ENCODE data around the gene GRM8.
"Not testable (repeated sequence)": the region's sequence is repeated elsewhere in the genome, so short reads cannot be mapped to it uniquely, and the experiment has no call there.

The GRM8 gene

GRCh38 chr7:126876536-126876935 is 376.2 kb downstream of the GRM8 start:
- DNase-seq; in situ Hi-C loops (cut with MboI; ENCODE audit: low pct_unique_long_range_greater_than_20kb, low sequenced_read_pairs): not testable (repeated sequence)

DNA sequence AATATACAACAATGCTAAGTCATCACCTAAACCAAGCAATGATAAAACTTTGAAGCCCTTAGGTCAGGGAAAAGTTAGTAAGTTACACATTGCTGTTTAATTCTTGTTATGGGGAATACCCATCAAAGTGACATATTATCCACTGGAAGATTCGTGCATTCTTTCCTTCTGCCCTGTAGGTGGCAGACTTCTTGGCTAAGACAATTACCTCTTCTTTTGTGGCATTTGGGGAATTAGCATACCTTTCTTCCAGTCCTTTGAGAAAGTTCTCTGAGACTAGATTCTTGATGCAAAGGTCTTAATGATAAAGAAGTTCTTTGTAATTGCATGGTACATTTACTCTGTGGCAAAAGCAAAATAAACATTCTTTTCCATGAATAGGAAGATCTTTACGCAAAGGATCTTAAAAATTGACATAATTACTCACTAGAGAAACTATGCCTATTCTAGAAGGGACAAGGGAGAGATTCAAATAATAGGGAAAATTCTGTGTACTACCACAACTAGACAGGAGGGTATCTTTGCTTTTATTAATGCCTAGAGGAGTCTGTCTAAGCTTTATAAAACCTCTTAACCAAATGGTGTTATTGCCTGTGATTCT is 395.9 kb downstream of the GRM8 start:
- peak; percentile 8 for DNase-seq
- in situ Hi-C loops (cut with MboI; ENCODE audit: low pct_unique_long_range_greater_than_20kb, low sequenced_read_pairs) = no loop called here

GRCh38 chr7:126845331-126845730 is 407.4 kb downstream of the GRM8 start:
- in situ Hi-C loops (cut with MboI; ENCODE audit: low pct_unique_long_range_greater_than_20kb, low sequenced_read_pairs) = no loop called here
- DNase-seq = no peak

- in situ Hi-C loops (cut with MboI; ENCODE audit: low pct_unique_long_range_greater_than_20kb, low sequenced_read_pairs) = no loop called here
Observed at GRCh38 chr7:126843883-126844282, 408.9 kb downstream of the GRM8 start.

GRCh38 chr7:126843336-126843735 is 409.4 kb downstream of the GRM8 start:
- DNase-seq = no peak
- in situ Hi-C loops (cut with MboI; ENCODE audit: low pct_unique_long_range_greater_than_20kb, low sequenced_read_pairs) = no loop called here

More at GRCh38 chr7:126843883-126844282, 408.9 kb downstream of the GRM8 start:
- no peak for DNase-seq

- DNase-seq = no peak
- in situ Hi-C loops (cut with MboI; ENCODE audit: low pct_unique_long_range_greater_than_20kb, low sequenced_read_pairs) = no loop called here
Observed at GRCh38 chr7:126842451-126842850, 410.3 kb downstream of the GRM8 start.

DNA sequence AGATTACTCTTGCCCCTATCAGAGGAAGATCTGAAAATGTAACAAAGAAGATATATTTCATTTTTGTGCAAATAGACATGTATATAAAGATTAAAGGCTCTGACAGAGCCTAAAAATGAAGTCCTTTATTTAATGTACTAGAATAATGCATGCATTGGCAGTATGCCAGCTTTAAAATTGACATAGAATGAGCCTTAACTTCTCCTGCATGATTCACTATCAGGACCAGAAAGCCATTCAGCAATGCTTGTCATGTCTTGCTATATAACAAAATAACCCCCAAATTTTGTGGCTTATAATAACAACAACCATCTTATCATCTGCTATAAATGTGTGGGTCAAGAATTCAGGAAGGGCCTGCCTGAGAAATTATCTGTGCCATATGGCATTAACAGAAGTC is 411.9 kb downstream of the GRM8 start:
- DNase-seq = no peak
- in situ Hi-C loops (cut with MboI; ENCODE audit: low pct_unique_long_range_greater_than_20kb, low sequenced_read_pairs) = no loop called here

GRCh38 chr7:126839624-126840023 is 413.1 kb downstream of the GRM8 start:
- in situ Hi-C loops (cut with MboI; ENCODE audit: low pct_unique_long_range_greater_than_20kb, low sequenced_read_pairs) = no loop called here
- DNase-seq = no peak

GRCh38 chr7:126838194-126838593 is 414.5 kb downstream of the GRM8 start:
- in situ Hi-C loops (cut with MboI; ENCODE audit: low pct_unique_long_range_greater_than_20kb, low sequenced_read_pairs) = no loop called here

DNA sequence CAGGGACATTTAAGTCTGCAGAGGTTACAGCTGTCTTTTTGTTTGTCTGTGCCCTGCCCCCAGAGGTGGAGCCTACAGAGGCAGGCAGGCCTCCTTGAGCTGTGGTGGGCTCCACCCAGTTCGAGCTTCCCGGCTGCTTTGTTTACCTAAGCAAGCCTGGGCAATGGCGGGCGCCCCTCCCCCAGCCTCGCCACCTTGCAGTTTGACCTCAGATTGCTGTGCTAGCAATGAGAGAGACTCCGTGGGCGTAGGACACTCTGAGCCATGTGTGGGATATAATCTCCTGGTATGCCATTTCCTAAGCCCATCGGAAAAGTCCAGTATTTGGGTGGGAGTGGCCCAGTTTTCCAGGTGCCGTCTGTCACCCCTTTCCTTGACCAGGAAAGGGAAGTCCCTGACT is 421.5 kb downstream of the GRM8 start:
- in situ Hi-C loops (cut with MboI; ENCODE audit: low pct_unique_long_range_greater_than_20kb, low sequenced_read_pairs); DNase-seq: not testable (repeated sequence)

More at GRCh38 chr7:126838194-126838593, 414.5 kb downstream of the GRM8 start:
- DNase-seq = no peak

DNA sequence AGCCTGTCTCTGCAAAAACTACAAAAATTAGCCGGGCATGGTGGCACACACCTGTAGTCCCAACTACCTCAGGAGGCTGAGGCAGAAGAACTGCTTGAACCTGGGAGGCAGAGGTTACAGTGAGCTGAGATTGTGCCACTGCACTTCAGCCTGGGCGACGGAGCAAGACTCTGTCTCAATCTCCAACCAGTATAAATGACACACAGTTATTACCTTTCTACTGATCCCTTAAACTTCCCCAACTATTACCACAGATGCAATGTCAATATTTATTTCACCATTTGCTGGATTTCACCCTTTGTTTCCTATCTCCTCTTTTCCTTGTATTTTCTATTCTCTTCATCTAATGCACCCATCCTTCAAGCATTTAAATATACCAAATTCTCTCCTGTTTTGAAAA is 431.8 kb downstream of the GRM8 start:
- no peak for DNase-seq
- in situ Hi-C loops (cut with MboI; ENCODE audit: low pct_unique_long_range_greater_than_20kb, low sequenced_read_pairs) = no loop called here

- in situ Hi-C loops (cut with MboI; ENCODE audit: low pct_unique_long_range_greater_than_20kb, low sequenced_read_pairs) = no loop called here
- DNase-seq = no peak
Observed at GRCh38 chr7:126819197-126819484, 433.6 kb downstream of the GRM8 start.

DNA sequence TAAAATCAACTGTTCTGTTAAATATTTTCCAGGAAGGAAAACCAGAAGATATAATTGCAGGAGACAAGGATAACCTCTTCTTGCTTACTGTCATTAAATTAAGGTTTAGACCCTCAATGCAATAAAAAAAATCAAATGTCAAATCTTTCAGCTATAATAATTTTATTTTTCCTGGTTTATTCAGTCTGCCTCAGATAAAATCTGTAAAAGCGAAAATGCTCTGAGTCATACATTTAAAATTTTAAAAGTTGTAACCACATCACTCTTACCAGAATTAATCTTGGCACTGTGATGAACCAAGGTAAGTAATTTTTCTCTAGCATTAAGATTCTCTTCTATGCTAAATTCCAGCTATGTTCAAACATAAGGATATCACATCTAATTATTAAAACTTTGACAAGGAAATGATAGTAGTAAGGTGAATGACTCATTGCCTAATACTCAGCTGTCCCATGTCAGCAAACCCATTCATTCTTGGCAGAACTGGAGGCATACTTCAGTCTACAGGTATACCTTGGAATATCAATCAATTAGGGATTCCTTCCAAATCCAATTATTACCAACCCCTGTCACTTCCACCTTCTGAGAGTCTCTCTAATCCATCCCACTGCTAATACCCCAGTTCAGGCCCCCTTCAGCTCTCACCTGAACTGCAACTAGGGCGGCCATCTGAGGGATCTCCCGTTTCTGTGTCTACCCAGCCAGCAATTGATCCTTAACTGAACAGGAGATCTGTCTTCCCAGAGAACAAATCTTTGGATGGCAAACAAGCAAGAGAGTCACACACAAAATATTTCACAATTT is 434.1 kb downstream of the GRM8 start:
- no peak for DNase-seq
- in situ Hi-C loops (cut with MboI; ENCODE audit: low pct_unique_long_range_greater_than_20kb, low sequenced_read_pairs) = no loop called here

DNA sequence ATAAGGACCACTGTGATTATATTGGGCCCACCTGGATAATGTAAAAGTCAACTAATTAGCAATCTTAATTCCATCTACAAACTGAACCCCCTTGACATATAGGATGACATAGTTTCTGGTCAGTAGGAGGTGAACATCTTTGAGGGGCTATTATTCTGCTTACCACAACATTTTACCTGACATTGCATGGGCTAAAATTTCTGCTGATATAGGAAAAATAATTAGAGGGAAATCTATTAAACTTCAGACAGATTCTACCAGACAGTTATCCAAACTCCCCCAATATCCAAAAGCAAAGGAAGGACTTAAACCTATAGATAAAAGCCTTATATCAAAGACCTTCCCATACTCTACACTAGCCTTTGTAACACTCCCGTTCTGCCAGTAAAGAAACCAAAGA is 443.6 kb downstream of the GRM8 start:
- in situ Hi-C loops (cut with MboI; ENCODE audit: low pct_unique_long_range_greater_than_20kb, low sequenced_read_pairs) = no loop called here
- DNase-seq = no peak

- in situ Hi-C loops (cut with MboI; ENCODE audit: low pct_unique_long_range_greater_than_20kb, low sequenced_read_pairs) = no loop called here
- no peak for DNase-seq
Observed at GRCh38 chr7:126806614-126807013, 446.1 kb downstream of the GRM8 start.

DNA sequence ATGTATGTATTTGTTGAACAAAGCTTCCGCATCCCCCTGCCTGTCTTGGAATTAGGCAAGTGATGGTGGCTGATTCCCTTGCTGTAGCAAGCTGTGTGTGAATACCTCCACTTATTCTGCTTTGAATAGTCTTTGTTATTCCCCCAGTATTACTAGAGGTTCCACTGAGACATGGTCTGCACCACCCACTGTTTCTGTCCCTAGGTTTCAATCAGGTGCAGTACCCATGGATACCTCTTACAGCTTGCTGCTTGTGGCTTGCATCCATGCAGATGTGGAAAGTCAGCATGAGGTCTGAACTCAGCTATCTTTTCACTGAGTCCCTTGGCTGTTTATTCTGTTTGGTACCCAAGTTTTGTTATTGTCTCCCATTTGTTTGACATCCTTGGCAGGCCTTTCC is 447.4 kb downstream of the GRM8 start:
- DNase-seq = no peak
- in situ Hi-C loops (cut with MboI; ENCODE audit: low pct_unique_long_range_greater_than_20kb, low sequenced_read_pairs) = no loop called here

GRCh38 chr7:126804604-126805003 is 448.1 kb downstream of the GRM8 start:
- no peak for DNase-seq
- in situ Hi-C loops (cut with MboI; ENCODE audit: low pct_unique_long_range_greater_than_20kb, low sequenced_read_pairs) = no loop called here

- no peak for DNase-seq
- in situ Hi-C loops (cut with MboI; ENCODE audit: low pct_unique_long_range_greater_than_20kb, low sequenced_read_pairs) = no loop called here
Observed at GRCh38 chr7:126803990-126804389, 448.8 kb downstream of the GRM8 start.

GRCh38 chr7:126803060-126803665 is 449.6 kb downstream of the GRM8 start:
- in situ Hi-C loops (cut with MboI; ENCODE audit: low pct_unique_long_range_greater_than_20kb, low sequenced_read_pairs) = no loop called here

DNA sequence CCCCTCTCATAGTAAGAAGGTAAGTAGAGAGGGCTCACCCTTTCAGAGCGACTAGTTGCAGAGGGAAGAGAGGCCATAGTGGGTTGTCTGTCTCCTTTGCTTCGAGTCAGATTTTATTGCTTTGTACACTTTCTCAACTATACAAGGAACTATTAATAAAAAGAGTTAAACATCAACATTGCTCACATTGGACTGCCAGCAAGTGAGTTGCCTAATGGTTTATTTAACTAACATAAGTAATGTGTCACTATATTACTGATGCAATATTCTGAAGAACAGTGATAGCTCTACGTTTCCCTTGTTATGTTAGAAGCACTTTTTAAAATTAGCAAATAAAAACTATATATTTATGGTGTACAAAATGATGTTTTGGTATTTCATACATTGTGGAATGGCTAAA is 451.0 kb downstream of the GRM8 start:
- no peak for DNase-seq

More at GRCh38 chr7:126803060-126803665, 449.6 kb downstream of the GRM8 start:
- DNase-seq = peak; percentile 63

DNA sequence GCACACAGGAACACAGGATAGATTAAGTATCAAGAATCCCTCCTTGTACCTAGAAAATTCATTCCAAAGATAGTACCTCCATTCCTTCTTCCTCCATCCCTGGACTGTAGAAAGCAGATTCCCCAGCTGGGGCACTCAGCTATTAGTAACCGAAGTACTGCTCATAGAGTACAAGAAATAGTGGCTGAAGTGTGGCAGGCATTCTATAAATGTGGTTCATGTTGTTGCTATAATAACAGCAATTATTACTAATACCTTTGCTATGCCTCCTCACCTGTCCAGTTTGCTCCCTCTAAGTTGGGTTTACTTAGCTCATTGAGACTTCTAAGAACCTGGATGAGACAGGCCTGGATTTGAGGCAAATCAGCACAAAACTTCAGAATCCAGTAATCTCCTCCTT is 453.2 kb downstream of the GRM8 start:
- no peak for DNase-seq
- in situ Hi-C loops (cut with MboI; ENCODE audit: low pct_unique_long_range_greater_than_20kb, low sequenced_read_pairs) = no loop called here

More for the DNA sequence above, 451.0 kb downstream of the GRM8 start:
- in situ Hi-C loops (cut with MboI; ENCODE audit: low pct_unique_long_range_greater_than_20kb, low sequenced_read_pairs) = no loop called here

Measured in KBM-7 (cell line).